Measurements from ENCODE around the gene SLC9C1.

The SLC9C1 gene

DNA sequence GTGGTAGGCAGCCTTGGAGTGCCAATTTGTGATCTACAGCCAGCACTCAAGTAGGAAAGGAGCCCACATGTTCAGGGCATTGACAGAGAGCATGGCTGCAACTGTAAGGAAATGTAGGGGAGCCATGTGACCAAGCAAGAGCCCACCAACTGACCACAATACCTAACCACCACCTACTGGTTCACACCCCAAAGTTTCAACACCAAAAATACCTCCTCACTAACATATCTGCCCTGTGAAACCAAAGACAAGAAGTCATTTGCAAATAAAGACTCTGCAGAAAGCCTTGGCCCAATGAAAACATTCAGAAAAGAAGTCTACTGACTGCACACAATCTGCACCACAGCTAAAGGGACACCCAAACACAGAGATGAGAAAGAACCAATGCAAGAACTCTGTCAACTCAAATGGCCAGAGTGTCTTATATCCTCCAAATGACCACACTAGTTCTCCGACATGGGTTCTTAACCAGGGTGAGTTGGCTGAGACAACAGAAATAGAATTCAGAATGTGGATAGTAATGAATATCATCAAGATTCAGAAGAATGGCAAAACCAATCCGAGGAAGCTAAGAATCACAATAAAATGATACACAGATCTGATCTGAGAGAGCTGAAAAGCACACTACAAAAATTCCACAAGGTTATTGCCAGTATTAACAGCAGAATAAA is 40.6 kb downstream of the SLC9C1 start:
- DNase-seq (ENCODE audit: low spot score) = no peak
- TF ChIP-seq, protein P1, sequence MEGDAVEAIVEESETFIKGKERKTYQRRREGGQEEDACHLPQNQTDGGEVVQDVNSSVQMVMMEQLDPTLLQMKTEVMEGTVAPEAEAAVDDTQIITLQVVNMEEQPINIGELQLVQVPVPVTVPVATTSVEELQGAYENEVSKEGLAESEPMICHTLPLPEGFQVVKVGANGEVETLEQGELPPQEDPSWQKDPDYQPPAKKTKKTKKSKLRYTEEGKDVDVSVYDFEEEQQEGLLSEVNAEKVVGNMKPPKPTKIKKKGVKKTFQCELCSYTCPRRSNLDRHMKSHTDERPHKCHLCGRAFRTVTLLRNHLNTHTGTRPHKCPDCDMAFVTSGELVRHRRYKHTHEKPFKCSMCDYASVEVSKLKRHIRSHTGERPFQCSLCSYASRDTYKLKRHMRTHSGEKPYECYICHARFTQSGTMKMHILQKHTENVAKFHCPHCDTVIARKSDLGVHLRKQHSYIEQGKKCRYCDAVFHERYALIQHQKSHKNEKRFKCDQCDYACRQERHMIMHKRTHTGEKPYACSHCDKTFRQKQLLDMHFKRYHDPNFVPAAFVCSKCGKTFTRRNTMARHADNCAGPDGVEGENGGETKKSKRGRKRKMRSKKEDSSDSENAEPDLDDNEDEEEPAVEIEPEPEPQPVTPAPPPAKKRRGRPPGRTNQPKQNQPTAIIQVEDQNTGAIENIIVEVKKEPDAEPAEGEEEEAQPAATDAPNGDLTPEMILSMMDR (IDR thresholded peaks at IDR 0.05; ENCODE audit: borderline replicate concordance, control extremely low read depth, extremely low read depth, insufficient read depth, missing control alignments) = no peak
- in situ Hi-C loops (cut with MboI; ENCODE audit: low sequenced_read_pairs, unreplicated experiment) = no loop called here

DNA sequence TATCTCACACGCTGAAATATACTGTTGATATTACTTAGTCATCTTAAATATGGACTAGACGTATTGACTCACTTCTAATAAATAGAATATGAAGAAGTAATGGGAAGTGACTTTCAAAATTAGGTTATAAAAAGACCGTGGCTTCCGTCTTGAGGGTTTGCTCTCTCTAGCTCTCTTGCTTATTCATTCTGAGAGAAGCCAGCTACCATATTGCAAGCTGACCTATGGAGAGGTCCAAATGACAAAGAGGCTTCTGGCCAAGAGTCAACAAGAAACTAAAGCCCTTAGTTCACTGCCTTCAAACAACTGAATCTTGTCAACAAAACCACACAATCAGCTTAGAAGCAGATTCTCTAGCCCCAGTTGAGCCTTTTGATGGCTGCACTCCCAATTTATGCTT is 46.1 kb downstream of the SLC9C1 start:
- TF ChIP-seq, protein P1 (IDR thresholded peaks at IDR 0.05; ENCODE audit: borderline replicate concordance, control extremely low read depth, extremely low read depth, insufficient read depth, missing control alignments) = no peak
- in situ Hi-C loops (cut with MboI; ENCODE audit: low sequenced_read_pairs, unreplicated experiment) = no loop called here
- peak; percentile 22 for DNase-seq (ENCODE audit: low spot score)

DNA sequence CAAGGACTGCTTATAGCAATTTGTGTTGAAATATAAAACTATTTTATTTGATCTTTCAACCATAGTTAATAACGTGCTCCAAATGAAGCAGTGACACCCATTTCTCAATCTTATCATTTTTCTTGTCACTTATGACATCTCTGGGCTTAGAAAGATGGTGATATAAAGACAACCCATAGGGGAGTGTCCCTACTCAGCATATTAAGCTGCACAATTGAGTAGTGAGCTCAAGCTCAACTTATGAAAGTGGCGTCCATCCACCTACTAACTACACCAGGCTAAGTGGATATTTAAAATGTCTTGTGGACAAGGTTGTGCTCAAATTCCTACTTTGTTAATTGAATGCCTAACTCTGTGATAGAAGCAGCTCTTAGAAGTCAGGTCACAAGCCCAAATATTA is 46.7 kb downstream of the SLC9C1 start:
- in situ Hi-C loops (cut with MboI; ENCODE audit: low sequenced_read_pairs, unreplicated experiment) = no loop called here
- TF ChIP-seq, protein P1 (IDR thresholded peaks at IDR 0.05; ENCODE audit: borderline replicate concordance, control extremely low read depth, extremely low read depth, insufficient read depth, missing control alignments) = no peak
- DNase-seq (ENCODE audit: low spot score) = no peak

DNA sequence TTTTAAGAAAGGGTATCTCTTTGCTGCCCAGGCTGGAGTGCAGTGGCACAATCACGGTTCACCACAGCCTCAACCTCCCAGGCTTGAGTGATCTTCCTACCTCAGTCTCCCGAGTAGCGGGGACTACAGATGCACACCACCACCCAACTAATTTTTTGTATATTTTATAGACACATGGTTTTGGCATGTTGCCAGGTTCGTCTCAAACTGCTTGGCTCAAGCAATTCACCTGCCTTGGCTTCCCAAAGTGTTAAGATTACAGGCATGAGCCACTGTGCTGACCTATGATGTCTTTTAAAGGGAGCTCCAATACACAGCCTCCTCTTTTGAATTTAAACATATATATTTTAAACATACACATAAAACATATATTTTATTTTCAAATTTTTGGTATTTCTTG is 60.9 kb downstream of the SLC9C1 start:
- DNase-seq (ENCODE audit: low spot score) = no peak

DNA sequence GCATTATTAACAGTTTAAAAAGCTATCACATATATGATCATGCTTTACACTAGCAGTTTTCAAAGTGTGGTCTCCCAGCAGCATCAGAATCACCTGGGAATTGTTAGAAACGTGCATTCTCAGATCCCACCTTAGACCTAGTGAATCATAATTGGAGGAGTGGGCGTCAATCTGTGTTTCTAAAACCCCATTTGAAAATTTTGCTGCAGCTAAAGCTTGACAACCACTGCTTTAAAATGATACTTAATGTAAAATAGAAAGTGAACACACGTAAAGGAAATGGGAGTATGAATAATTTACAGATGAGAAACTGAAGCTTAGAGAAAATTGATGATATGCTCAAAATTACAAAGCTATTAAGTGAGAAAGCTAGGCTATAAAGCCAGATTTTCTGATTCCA is 62.3 kb downstream of the SLC9C1 start:
- in situ Hi-C loops (cut with MboI; ENCODE audit: low sequenced_read_pairs, unreplicated experiment) = no loop called here
- DNase-seq (ENCODE audit: low spot score) = no peak
- TF ChIP-seq, protein P1 (IDR thresholded peaks at IDR 0.05; ENCODE audit: borderline replicate concordance, control extremely low read depth, extremely low read depth, insufficient read depth, missing control alignments) = no peak

More for the DNA sequence above, 60.9 kb downstream of the SLC9C1 start:
- TF ChIP-seq, protein P1 (IDR thresholded peaks at IDR 0.05; ENCODE audit: borderline replicate concordance, control extremely low read depth, extremely low read depth, insufficient read depth, missing control alignments) = no peak
- in situ Hi-C loops (cut with MboI; ENCODE audit: low sequenced_read_pairs, unreplicated experiment) = no loop called here

DNA sequence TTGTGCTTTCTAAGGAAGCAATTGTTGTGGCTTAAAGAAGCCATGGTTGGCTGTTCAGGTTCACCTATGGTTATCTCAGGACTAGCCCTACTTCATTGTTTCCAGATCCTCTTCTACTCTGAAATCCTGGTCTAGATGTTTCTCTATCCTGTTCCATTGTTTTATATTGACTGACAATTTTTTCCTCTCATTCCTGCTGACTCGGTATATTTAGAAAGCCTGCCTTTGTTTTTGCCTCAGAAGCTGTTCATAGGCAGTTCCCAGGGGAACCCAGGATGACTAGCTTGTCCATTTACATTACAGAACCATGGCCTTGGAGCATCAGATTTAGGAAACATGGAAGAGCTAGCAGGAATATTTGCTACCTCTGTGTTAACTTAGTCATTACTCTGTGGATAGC is 64.0 kb downstream of the SLC9C1 start:
- DNase-seq (ENCODE audit: low spot score) = no peak
- in situ Hi-C loops (cut with MboI; ENCODE audit: low sequenced_read_pairs, unreplicated experiment) = no loop called here
- TF ChIP-seq, protein P1 (IDR thresholded peaks at IDR 0.05; ENCODE audit: borderline replicate concordance, control extremely low read depth, extremely low read depth, insufficient read depth, missing control alignments) = no peak
